Endothelial cell of umbilical vein (primary cell): Measurements from ENCODE around the gene PCDHB16. TPM values are rescaled to one million over a fixed set of nuclear protein-coding genes. Genes with fewer than 3 reads are reported as not detected.
A peak's percentile ranks its signal among the peaks of the same experiment; 100 is the strongest.
"Not testable (repeated sequence)": the region's sequence is repeated elsewhere in the genome, so short reads cannot be mapped to it uniquely, and the experiment has no call there.

ENCODE experiments used
- BruUV-seq: library from RNA; stranded (reverse); fragments of 400-500 nt; replicated peaks from 2 replicates; lab custom pipeline; 2021; lab: Mats Ljungman, UMichigan
- CTCF ChIA-PET: fragments of 300-600, 350-600 bp; sonication (Branson Sonifier 250); formaldehyde crosslinking; loops from one replicate; lab custom pipeline; 2021; ENCODE audit warnings: antibody characterized with exemption, inconsistent platforms; lab: Charles Lee
- POLR2A ChIA-PET: fragments of 300-600, 350-600 bp; sonication (Branson Sonifier 250); formaldehyde crosslinking; loops from one replicate; lab custom pipeline; 2021; ENCODE audit warnings: antibody characterized with exemption, inconsistent platforms; lab: Charles Lee
- DNase-seq: peaks from one replicate; pipeline ENCODE4 v3.0.0-alpha.2; 2011; ENCODE audit warnings: low read depth, low spot score
- FAIRE-seq: peaks from 2 replicates; lab custom pipeline; 2011; peaks lifted over from hg19 to GRCh38; lab: Jason Lieb, UNC
- H2AFZ ChIP-seq: 2 replicates; pipeline ENCODE4 v1.6.0; 2012; ENCODE audit warnings: low read depth, low read length, control low read depth, inconsistent platforms
- H3K27ac ChIP-seq: 2 replicates; pipeline ENCODE4 v1.5.1; 2011; ENCODE audit warnings: low read depth, mild to moderate bottlenecking, control low read depth, low read length, moderate library complexity; ENCODE audit not compliant: insufficient read depth
- H3K27me3 ChIP-seq, 2 experiments: 2 replicates each; pipeline versions ENCODE4 v1.6.0 to v1.6.1; 2011; ENCODE audit warnings: low read length in 2 of 2, mixed read lengths in 1 of 2; ENCODE audit not compliant: control insufficient read depth in 2 of 2, insufficient read depth in 2 of 2
- H3K36me3 ChIP-seq, 2 experiments: 2 replicates in 1 of 2; 3 replicates in 1 of 2; pipeline ENCODE4 v1.5.1; 2011; ENCODE audit warnings: low read length in 2 of 2, mild to moderate bottlenecking in 1 of 2, moderate library complexity in 1 of 2; ENCODE audit not compliant: control insufficient read depth in 2 of 2, insufficient read depth in 2 of 2; ENCODE audit errors: extremely low read depth in 1 of 2
- H3K4me1 ChIP-seq: 3 replicates; pipeline ENCODE4 v1.5.1; 2011; ENCODE audit warnings: mild to moderate bottlenecking, low read length; ENCODE audit not compliant: control insufficient read depth, insufficient read depth; ENCODE audit errors: extremely low read depth
- H3K4me2 ChIP-seq: 2 replicates; pipeline ENCODE4 v1.6.1; 2011; ENCODE audit warnings: low read length, control low read depth, mixed read lengths; ENCODE audit not compliant: insufficient read depth
- H3K4me3 ChIP-seq, 3 experiments: fragments of 200-600 bp in 1 of 3; sonication (generic), shearing (Covaris generic) in 1 of 3; replicated peaks in 1 of 3; 2 replicates each; pipeline ENCODE4 v1.5.1; 2011 to 2016; ENCODE audit warnings: control low read depth in 3 of 3, low read length in 3 of 3, mild to moderate bottlenecking in 2 of 3, inconsistent platforms in 1 of 3, low read depth in 1 of 3, moderate library complexity in 1 of 3; ENCODE audit not compliant: insufficient read depth in 1 of 3
- H3K79me2 ChIP-seq: 2 replicates; pipeline ENCODE4 v1.6.0; 2012; ENCODE audit warnings: low read length, inconsistent platforms; ENCODE audit not compliant: control insufficient read depth, insufficient read depth
- H3K9ac ChIP-seq: replicated peaks from 2 replicates; pipeline ENCODE3; 2011; ENCODE audit warnings: low read length, control low read depth; ENCODE audit not compliant: insufficient read depth; ENCODE audit errors: extremely low read depth
- H3K9me1 ChIP-seq: replicated peaks from 3 replicates; pipeline ENCODE4 v1.6.0; 2011; ENCODE audit warnings: mild to moderate bottlenecking, low read length; ENCODE audit not compliant: control insufficient read depth, insufficient read depth; ENCODE audit errors: extremely low read depth
- H3K9me3 ChIP-seq: replicated peaks from 2 replicates; pipeline ENCODE4 v1.5.1; 2012; ENCODE audit warnings: low read length, inconsistent platforms; ENCODE audit not compliant: control insufficient read depth, insufficient read depth
- H4K20me1 ChIP-seq: replicated peaks from 2 replicates; pipeline ENCODE3; 2011; ENCODE audit warnings: mild to moderate bottlenecking, low read length; ENCODE audit not compliant: control insufficient read depth, insufficient read depth; ENCODE audit errors: extremely low read depth
- CTCF ChIP-seq, 2 donors: IDR thresholded peaks; 1 replicate in 1 of 2; 2 replicates in 1 of 2; pipeline ENCODE4 v1.5.1; 2011; ENCODE audit warnings: low read length in 2 of 2, mild to moderate bottlenecking in 2 of 2, moderate library complexity in 2 of 2, control low read depth in 1 of 2, inconsistent platforms in 1 of 2, low read depth in 1 of 2; ENCODE audit not compliant: insufficient read depth in 1 of 2; ENCODE audit errors: extremely low read depth in 1 of 2
- EZH2 ChIP-seq: IDR thresholded peaks from 2 replicates; pipeline ENCODE4 v1.6.1; 2012; ENCODE audit warnings: borderline replicate concordance, low read depth, mild to moderate bottlenecking, moderate library complexity, low read length, inconsistent platforms; ENCODE audit not compliant: severe bottlenecking
- FOS ChIP-seq: IDR thresholded peaks from 2 replicates; pipeline ENCODE4 v1.6.1; 2011; ENCODE audit warnings: mild to moderate bottlenecking, low read length, moderate library complexity, borderline replicate concordance; ENCODE audit not compliant: insufficient read depth
- GATA2 ChIP-seq: IDR thresholded peaks from 2 replicates; pipeline ENCODE4 v1.7.0; 2011; ENCODE audit warnings: low read depth, mild to moderate bottlenecking, moderate library complexity, mixed read lengths, low read length; ENCODE audit not compliant: insufficient read length, insufficient read depth
- JUN ChIP-seq: IDR thresholded peaks from 2 replicates; pipeline ENCODE4 v1.6.1; 2011; ENCODE audit warnings: borderline replicate concordance, low read depth; ENCODE audit not compliant: insufficient read length, insufficient read depth
- MAX ChIP-seq: IDR thresholded peaks from 2 replicates; pipeline ENCODE4 v1.6.1; 2011; ENCODE audit not compliant: insufficient read depth, insufficient read length
- MYC ChIP-seq: IDR thresholded peaks from one replicate; pipeline ENCODE4 v1.6.1; 2011; ENCODE audit warnings: mild to moderate bottlenecking, low read depth, low read length
- POLR2A ChIP-seq: IDR thresholded peaks from 2 replicates; pipeline ENCODE4 v1.6.1; 2012; ENCODE audit warnings: low read depth, mild to moderate bottlenecking, control low read depth, low read length
- POLR2AphosphoS5 ChIP-seq: IDR thresholded peaks from 2 replicates; pipeline ENCODE4 v1.6.1; 2012; ENCODE audit warnings: low read depth, mild to moderate bottlenecking, control low read depth, low read length, moderate library complexity; ENCODE audit not compliant: insufficient read depth
- dilution Hi-C: fragments of 300-500 bp; cut with MboI; formaldehyde crosslinking; loops from one replicate; pipeline ENCODE4 v1.15.0; 2019; ENCODE audit warnings: low sequenced_read_pairs; ENCODE audit not compliant: extremely low pct_ligation_motif_present
- intact Hi-C: fragments of 100-400 bp; cut with micrococcal nuclease; formaldehyde crosslinking; loops from one replicate; pipeline ENCODE4 v1.10.0; 2022
- polyA plus RNA-seq, 4 experiments: library from polyadenylated mRNA; depleted of rRNA in 3 of 4; stranded (reverse) in 3 of 4; unstranded in 1 of 4; fragments of >200 nt; gene quantifications; 2 replicates each; pipeline versions ENCODE4 v1.2.1 to v1.2.3, GENCODE V29; 2011 to 2012; ENCODE audit warnings: missing spikeins in 1 of 4
- total RNA-seq: library from RNA; stranded (reverse); gene quantifications from 2 replicates; pipeline ENCODE4 v1.2.3, GENCODE V29; 2021

The PCDHB16 gene
- total and polyA plus RNA-seq, 2 donors (not counting 3 experiments of a cell fraction or from before 2014, with no cell fraction given): 0.18 to 0.22 TPM

GRCh38 chr5:141216035-141216434 lies 33.8 kb downstream of the PCDHB16 start:
- dilution Hi-C loops: not testable (repeated sequence)

GRCh38 chr5:141223112-141223783 lies 41.1 kb downstream of the PCDHB16 start, which contains the start of gene PCDHB14:
TSS of gene PCDHB14 (plus strand) at chr5:141223343. CDS start at chr5:141223506, 163 bp downstream.
- H3K4me3 ChIP-seq: peak within 1 kb of the TSS in 1 of 3 experiments; percentile 32
- POLR2A ChIA-PET: no interaction called here

More at GRCh38 chr5:141216035-141216434, 33.8 kb downstream of the PCDHB16 start:
- H3K4me3 ChIP-seq, H3K27me3 ChIP-seq, POLR2A ChIA-PET, FAIRE-seq, H2AFZ ChIP-seq, intact Hi-C loops, H3K79me2 ChIP-seq, H4K20me1 ChIP-seq, H3K9me3 ChIP-seq, H3K9ac ChIP-seq, BruUV-seq, H3K9me1 ChIP-seq, H3K4me1 ChIP-seq, H3K4me2 ChIP-seq, CTCF ChIA-PET, DNase-seq, H3K27ac ChIP-seq, H3K36me3 ChIP-seq: not testable (repeated sequence)

More at GRCh38 chr5:141223112-141223783, 41.1 kb downstream of the PCDHB16 start, which contains the start of gene PCDHB14:
- H3K9me1 ChIP-seq: no peaks in the 10 kb centered on the region
- no TSS peak for BruUV-seq
- no peaks in the 10 kb centered on the region for H3K27me3 ChIP-seq
- no peaks in the 10 kb centered on the region for H3K4me1 ChIP-seq
- CTCF ChIA-PET: interaction anchor here (0.6 to 3.3 kb wide), 23 partner anchors 11 to 344 kb away, joined by 3 to 48 read pairs (median 4); partner anchors contain the start of genes PCDHB12, PCDHB15, PCDHGA1 and PCDHGA10
- H4K20me1 ChIP-seq: no peaks in the 10 kb centered on the region
- intact Hi-C loops: no loop called here
- H3K79me2 ChIP-seq: no peaks in the 10 kb centered on the region
- H3K36me3 ChIP-seq: no peaks in the 10 kb centered on the region
- DNase-seq (peak; percentile 31), FAIRE-seq (no peak)
- no peak within 1 kb of the TSS for H3K9ac ChIP-seq
- H3K27ac ChIP-seq: no peak within 1 kb of the TSS
- dilution Hi-C loops: no loop called here
- TF ChIP-seq FOS: no peak
- TF ChIP-seq POLR2A: no peak
- no peak for TF ChIP-seq GATA2
- no peak for TF ChIP-seq CTCF (IDR thresholded peaks at IDR 0.05; ENCODE audit: extremely low read depth in 1 of 2, insufficient read depth in 1 of 2, low read depth in 1 of 2, low read length in 2 of 2)
- TF ChIP-seq POLR2AphosphoS5: no peak
- no peak for TF ChIP-seq MAX
- TF ChIP-seq JUN: no peak
- no peak for TF ChIP-seq EZH2
- TF ChIP-seq MYC: no peak
- peak within 1 kb of the TSS; percentile 11 for H3K4me2 ChIP-seq
- no peak within 1 kb of the TSS for H2AFZ ChIP-seq
- H3K9me3 ChIP-seq: no peaks in the 10 kb centered on the region
